Gastroesophageal sphincter (tissue), 4 donors: Measurements from ENCODE around the gene SLIT2. TPM values are rescaled to one million over a fixed set of nuclear protein-coding genes. Genes with fewer than 3 reads are reported as not detected.

ENCODE experiments used
- ATAC-seq: fragments of 150-250 bp; one replicate; pipeline ENCODE4 v1.9.1; 2016; ENCODE audit warnings: mild to moderate bottlenecking, moderate library complexity
- H3K27ac ChIP-seq, 4 donors: fragments of 200-600 bp; sonication (generic) in 3 of 4; 1 replicate in 3 of 4; 2 replicates in 1 of 4; pipeline ENCODE4 v1.5.1; 2016 to 2019
- H3K27me3 ChIP-seq: fragments of 200-600 bp; sonication (generic); one replicate; pipeline ENCODE4 v1.5.1; 2019
- H3K36me3 ChIP-seq, 2 donors: fragments of 200-600 bp; sonication (generic); one replicate each; pipeline ENCODE4 v1.5.1; 2019; ENCODE audit warnings: control low read depth in 1 of 2
- H3K4me1 ChIP-seq, 3 donors: fragments of 200-600 bp; sonication (generic); 1 replicate in 2 of 3; 2 replicates in 1 of 3; pipeline ENCODE4 v1.5.1; 2016 to 2019; ENCODE audit warnings: control low read depth in 2 of 3
- H3K4me3 ChIP-seq, 2 donors: fragments of 200-600 bp; sonication (generic); one replicate each; pipeline ENCODE4 v1.5.1; 2019; ENCODE audit warnings: mild to moderate bottlenecking in 1 of 2, moderate library complexity in 1 of 2
- H3K9me3 ChIP-seq, 3 donors: fragments of 200-600 bp; sonication (generic); one replicate each; pipeline ENCODE4 v1.5.1; 2017 to 2019; ENCODE audit warnings: control low read depth in 2 of 3
- CTCF ChIP-seq, 4 experiments: fragments of 200-600 bp in 2 of 4; fragments of 450-650 bp in 2 of 4; sonication (generic) in 1 of 4; IDR thresholded peaks; one replicate each; pipeline ENCODE4 v1.5.1; 2017 to 2019; ENCODE audit warnings: antibody characterized with exemption in 4 of 4, mild to moderate bottlenecking in 2 of 4, moderate library complexity in 2 of 4
- EP300 ChIP-seq: sonication (generic); formaldehyde crosslinking; IDR thresholded peaks from one replicate; pipeline ENCODE4 v1.6.1; 2017; ENCODE audit warnings: antibody characterized with exemption, mild to moderate bottlenecking
- POLR2A ChIP-seq, 2 donors: fragments of 450-650 bp; IDR thresholded peaks; one replicate each; pipeline ENCODE4 v1.6.1; 2017; ENCODE audit warnings: antibody characterized with exemption in 2 of 2, mild to moderate bottlenecking in 2 of 2, moderate library complexity in 1 of 2
- POLR2AphosphoS5 ChIP-seq: sonication (generic); formaldehyde crosslinking; IDR thresholded peaks from one replicate; pipeline ENCODE4 v1.6.1; 2017; ENCODE audit warnings: antibody characterized with exemption
- WGBS, 2 donors: methylation state at CpG; one replicate each; pipeline ENCODE4 v1.1.5; 2018; ENCODE audit warnings: low coverage in 1 of 2; 5-methylcytosine and 5-hydroxymethylcytosine counted together
- total RNA-seq, 4 donors: library from RNA; depleted of rRNA; stranded (reverse); fragments of >200 nt; gene quantifications; one replicate each; pipeline ENCODE4 v1.1.0, GENCODE V29; 2016

The SLIT2 gene
- total RNA-seq, 4 donors from 2014 or later = 53.4 to 83.6 (median 76.7) TPM

- peaks cover 8% of the 10 kb centered on the region for H3K27me3 ChIP-seq
- TF ChIP-seq EP300 = no peak
- TF ChIP-seq POLR2AphosphoS5 = no peak
- peaks cover 0 to 75% (median 2%) of the 10 kb centered on the region in 3 donors for H3K4me1 ChIP-seq
- no peak for ATAC-seq
- 6 to 37% methylated on average over 3 to 8 of the region's 8 CpGs for WGBS, 2 donors
- H3K36me3 ChIP-seq = no peaks in the 10 kb centered on the region
- peak overlapping the region; percentile 26 to 85 (median 84) for H3K27ac ChIP-seq
- H3K4me3 ChIP-seq = peak overlapping the region; percentile 75 to 78
- H3K9me3 ChIP-seq = no peaks in the 10 kb centered on the region
Measured at GRCh38 chr4:20255251-20255586, 3.5 kb downstream of the SLIT2 start.

GRCh38 chr4:20255823-20256222, 4.1 kb downstream of the SLIT2 start:
- ATAC-seq = no peak
- no peaks in the 10 kb centered on the region for H3K36me3 ChIP-seq
- WGBS, 2 donors = 22 to 35% methylated on average over 4 of the region's 4 CpGs
- no peaks in the 10 kb centered on the region for H3K9me3 ChIP-seq
- peak overlapping the region; percentile 75 to 78 for H3K4me3 ChIP-seq
- H3K27ac ChIP-seq = peak overlapping the region; percentile 26 to 85 (median 84)
- H3K4me1 ChIP-seq = peaks cover 0 to 74% (median 2%) of the 10 kb centered on the region in 3 donors
- TF ChIP-seq POLR2AphosphoS5 (no peak), POLR2A (IDR thresholded peaks at IDR 0.05) (no peak), CTCF (IDR thresholded peaks at IDR 0.05) (no peak), EP300 (no peak)
- peaks cover 8% of the 10 kb centered on the region for H3K27me3 ChIP-seq

GRCh38 chr4:20256381-20256881, 4.7 kb downstream of the SLIT2 start:
- Histone ChIP-seq H3K27ac (peak overlapping the region in 2 of 4 donors; percentile 84 to 85), H3K4me1 (peaks cover 0 to 74% (median 2%) of the 10 kb centered on the region in 3 donors), H3K9me3 (no peaks in the 10 kb centered on the region), H3K36me3 (no peaks in the 10 kb centered on the region), H3K4me3 (peak overlapping the region; percentile 75 to 78), H3K27me3 (peaks cover 8% of the 10 kb centered on the region)
- 19 to 28% methylated on average over 2 of the region's 2 CpGs for WGBS, 2 donors
- TF ChIP-seq POLR2A (IDR thresholded peaks at IDR 0.05) (no peak), CTCF (IDR thresholded peaks at IDR 0.05) (no peak)
- ATAC-seq = no peak

- Histone ChIP-seq H3K27me3 (no peaks in the 10 kb centered on the region), H3K27ac (no peak overlapping the region), H3K36me3 (peaks cover 0 to 5% of the 10 kb centered on the region in 2 donors), H3K4me1 (peaks cover 0 to 70% (median 2%) of the 10 kb centered on the region in 3 donors), H3K9me3 (no peaks in the 10 kb centered on the region), H3K4me3 (no peak overlapping the region)
- no peak for ATAC-seq
- TF ChIP-seq POLR2AphosphoS5 (no peak), POLR2A (IDR thresholded peaks at IDR 0.05) (no peak), EP300 (no peak), CTCF (IDR thresholded peaks at IDR 0.05) (no peak)
Measured at GRCh38 chr4:20259707-20260106, 8.0 kb downstream of the SLIT2 start.

GRCh38 chr4:20260821-20261220, 9.1 kb downstream of the SLIT2 start:
- no peaks in the 10 kb centered on the region for H3K27me3 ChIP-seq
- no peak overlapping the region for H3K4me3 ChIP-seq
- ATAC-seq = no peak
- no peak overlapping the region for H3K27ac ChIP-seq
- no peak for TF ChIP-seq CTCF (IDR thresholded peaks at IDR 0.05)
- no peaks in the 10 kb centered on the region for H3K9me3 ChIP-seq
- H3K4me1 ChIP-seq = peaks cover 0 to 80% (median 4%) of the 10 kb centered on the region in 3 donors
- 47 to 48% methylated on average over 2 of the region's 2 CpGs for WGBS, 2 donors
- peaks cover 0 to 5% of the 10 kb centered on the region in 2 donors for H3K36me3 ChIP-seq
